Right atrium auricular region (tissue), 2 donors: ENCODE results near the gene GALNT5. TPM values are rescaled to one million over a fixed set of nuclear protein-coding genes. Genes with fewer than 3 reads are reported as not detected.

ENCODE experiments used
- DNase-seq: peaks from one replicate; pipeline ENCODE4 v3.0.0-alpha.2; 2019; ENCODE audit warnings: low spot score
- H3K27ac ChIP-seq, 2 donors: fragments of 200-600 bp; sonication (generic); 1 replicate in 1 of 2; 2 replicates in 1 of 2; pipeline ENCODE4 v1.5.1; 2016 to 2019
- H3K27me3 ChIP-seq, 2 donors: fragments of 200-600 bp; sonication (generic); one replicate each; pipeline versions ENCODE4 v1.5.1 to v1.6.0; 2017 to 2019
- H3K36me3 ChIP-seq: fragments of 200-600 bp; sonication (generic); one replicate; pipeline ENCODE4 v1.5.1; 2016
- H3K4me1 ChIP-seq, 2 donors: fragments of 200-600 bp; sonication (generic); one replicate each; pipeline versions ENCODE4 v1.5.1 to v1.6.0; 2017 to 2019
- H3K4me3 ChIP-seq, 2 donors: fragments of 200-600 bp; sonication (generic); 1 replicate in 1 of 2; 2 replicates in 1 of 2; pipeline ENCODE4 v1.5.1; 2017 to 2019; ENCODE audit warnings: mild to moderate bottlenecking in 1 of 2, moderate library complexity in 1 of 2
- H3K9me3 ChIP-seq, 2 donors: fragments of 200-600 bp; sonication (generic); one replicate each; pipeline ENCODE4 v1.5.1; 2019
- CTCF ChIP-seq, 2 donors: fragments of 200-600 bp; sonication (generic); IDR thresholded peaks; one replicate each; pipeline ENCODE4 v1.5.1; 2019; ENCODE audit warnings: antibody characterized with exemption in 2 of 2
- total RNA-seq, 2 donors: library from RNA; depleted of rRNA; stranded (reverse); fragments of >200 nt; gene quantifications; one replicate each; pipeline ENCODE4 v1.1.0, GENCODE V29; 2016

Gene GALNT5
- total RNA-seq, 2 donors from 2014 or later = 0.20 to 0.67 TPM

GRCh38 chr2:157260533-157261198 lies 3.2 kb downstream of the GALNT5 start:
- Histone ChIP-seq H3K4me3 (no peak overlapping the region), H3K27me3 (no peaks in the 10 kb centered on the region), H3K27ac (peak overlapping the region in 1 of 2 donors; percentile 16), H3K9me3 (no peaks in the 10 kb centered on the region), H3K36me3 (no peaks in the 10 kb centered on the region), H3K4me1 (peaks cover 0 to 18% of the 10 kb centered on the region in 2 donors)
- TF ChIP-seq CTCF (IDR thresholded peaks at IDR 0.05) = no peak
- DNase-seq = no peak

- H3K4me3 ChIP-seq = no peak overlapping the region
- TF ChIP-seq CTCF (IDR thresholded peaks at IDR 0.05) = no peak
These were observed 3.8 kb downstream of the GALNT5 start for GRCh38 chr2:157261199-157261782.

GRCh38 chr2:157262248-157262647 lies 4.7 kb downstream of the GALNT5 start:
- Histone ChIP-seq H3K27me3 (no peaks in the 10 kb centered on the region), H3K4me1 (peaks cover 0 to 16% of the 10 kb centered on the region in 2 donors), H3K36me3 (no peaks in the 10 kb centered on the region), H3K9me3 (no peaks in the 10 kb centered on the region), H3K4me3 (no peak overlapping the region), H3K27ac (no peak overlapping the region)
- no peak for TF ChIP-seq CTCF (IDR thresholded peaks at IDR 0.05)
- DNase-seq = no peak

More at GRCh38 chr2:157261199-157261782, 3.8 kb downstream of the GALNT5 start:
- Histone ChIP-seq H3K9me3 (no peaks in the 10 kb centered on the region), H3K4me1 (peaks cover 0 to 18% of the 10 kb centered on the region in 2 donors), H3K27ac (peak overlapping the region in 1 of 2 donors; percentile 16), H3K27me3 (no peaks in the 10 kb centered on the region), H3K36me3 (no peaks in the 10 kb centered on the region)
- DNase-seq = peak; percentile 61

GRCh38 chr2:157264099-157264498 lies 6.6 kb downstream of the GALNT5 start:
- no peaks in the 10 kb centered on the region for H3K36me3 ChIP-seq
- peaks cover 0 to 11% of the 10 kb centered on the region in 2 donors for H3K4me1 ChIP-seq
- no peak for TF ChIP-seq CTCF (IDR thresholded peaks at IDR 0.05)
- no peaks in the 10 kb centered on the region for H3K27me3 ChIP-seq
- no peak overlapping the region for H3K4me3 ChIP-seq
- no peak for DNase-seq
- no peak overlapping the region for H3K27ac ChIP-seq
- H3K9me3 ChIP-seq = no peaks in the 10 kb centered on the region

- no peak for TF ChIP-seq CTCF (IDR thresholded peaks at IDR 0.05)
- no peak for DNase-seq
- H3K9me3 ChIP-seq = no peaks in the 10 kb centered on the region
These were observed 8.3 kb downstream of the GALNT5 start for GRCh38 chr2:157265825-157266224.

More at GRCh38 chr2:157265825-157266224, 8.3 kb downstream of the GALNT5 start:
- Histone ChIP-seq H3K4me3 (no peak overlapping the region), H3K4me1 (peaks cover 0 to 7% of the 10 kb centered on the region in 2 donors), H3K27me3 (no peaks in the 10 kb centered on the region), H3K27ac (no peak overlapping the region), H3K36me3 (no peaks in the 10 kb centered on the region)
